NCI-H2196 treated with DMSO at 0.1 percent for 48 hours (cell line): ENCODE results near the gene THOP1.
A peak's percentile ranks its signal among the peaks of the same experiment; 100 is the strongest.
"Not testable (repeated sequence)": the region's sequence is repeated elsewhere in the genome, so short reads cannot be mapped to it uniquely, and the experiment has no call there.

ENCODE experiments used
- DNase-seq: peaks from one replicate; lab custom pipeline; 2025; ENCODE audit not compliant: unreplicated experiment; lab: John Stamatoyannopoulos, UW

THOP1 gene

GRCh38 chr19:2815191-2815614 lies 29.9 kb downstream of the THOP1 start:
- DNase-seq: no peak

- no peak for DNase-seq
These were observed 30.6 kb downstream of the THOP1 start for GRCh38 chr19:2815923-2816322.

GRCh38 chr19:2816641-2817040 lies 31.3 kb downstream of the THOP1 start:
- no peak for DNase-seq

- DNase-seq: not testable (repeated sequence)
These were observed 32.0 kb downstream of the THOP1 start for GRCh38 chr19:2817237-2817829.

- peak; percentile 92 for DNase-seq
These were observed 34.3 kb downstream of the THOP1 start, which contains the start of gene ZNF554 for GRCh38 chr19:2819540-2820111. Gene ZNF554 (plus strand): TSS chr19:2819868. CDS start chr19:2820072, 204 bp downstream.

- no peak for DNase-seq
These were observed 34.9 kb downstream of the THOP1 start for GRCh38 chr19:2820112-2820702.

GRCh38 chr19:2822846-2823245 lies 37.5 kb downstream of the THOP1 start:
- DNase-seq: no peak

GRCh38 chr19:2823646-2824045 lies 38.3 kb downstream of the THOP1 start:
- no peak for DNase-seq

GRCh38 chr19:2824129-2824528 lies 38.8 kb downstream of the THOP1 start:
- DNase-seq: no peak

- no peak for DNase-seq
These were observed 41.7 kb downstream of the THOP1 start for GRCh38 chr19:2827022-2827421.

GRCh38 chr19:2827840-2828489 lies 42.7 kb downstream of the THOP1 start:
- DNase-seq: no peak

GRCh38 chr19:2834294-2834871 lies 49.1 kb downstream of the THOP1 start:
- DNase-seq: no peak

GRCh38 chr19:2837430-2837829 lies 52.1 kb downstream of the THOP1 start:
- DNase-seq: no peak

GRCh38 chr19:2840794-2841791 lies 55.8 kb downstream of the THOP1 start, which contains the start of gene ZNF555:
Gene ZNF555 (plus strand): TSS chr19:2841475. CDS start chr19:2841573, 98 bp downstream.
- peak; percentile 96 for DNase-seq

GRCh38 chr19:2841855-2842574 lies 56.7 kb downstream of the THOP1 start:
- no peak for DNase-seq

GRCh38 chr19:2845107-2845506 lies 59.8 kb downstream of the THOP1 start:
- DNase-seq: no peak

GRCh38 chr19:2846180-2846894 lies 61.0 kb downstream of the THOP1 start:
- DNase-seq: no peak

GRCh38 chr19:2847507-2847906 lies 62.2 kb downstream of the THOP1 start:
- DNase-seq: no peak

- DNase-seq: no peak
These were observed 63.3 kb downstream of the THOP1 start for GRCh38 chr19:2848616-2849015.
